COLO829 (cell line): Measurements from ENCODE around the gene WIPF2.

Source experiments
- DNase-seq: peaks from one replicate; pipeline ENCODE4 v3.0.0; 2012; ENCODE audit warnings: low spot score

WIPF2 gene, protein sequence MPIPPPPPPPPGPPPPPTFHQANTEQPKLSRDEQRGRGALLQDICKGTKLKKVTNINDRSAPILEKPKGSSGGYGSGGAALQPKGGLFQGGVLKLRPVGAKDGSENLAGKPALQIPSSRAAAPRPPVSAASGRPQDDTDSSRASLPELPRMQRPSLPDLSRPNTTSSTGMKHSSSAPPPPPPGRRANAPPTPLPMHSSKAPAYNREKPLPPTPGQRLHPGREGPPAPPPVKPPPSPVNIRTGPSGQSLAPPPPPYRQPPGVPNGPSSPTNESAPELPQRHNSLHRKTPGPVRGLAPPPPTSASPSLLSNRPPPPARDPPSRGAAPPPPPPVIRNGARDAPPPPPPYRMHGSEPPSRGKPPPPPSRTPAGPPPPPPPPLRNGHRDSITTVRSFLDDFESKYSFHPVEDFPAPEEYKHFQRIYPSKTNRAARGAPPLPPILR

DNA sequence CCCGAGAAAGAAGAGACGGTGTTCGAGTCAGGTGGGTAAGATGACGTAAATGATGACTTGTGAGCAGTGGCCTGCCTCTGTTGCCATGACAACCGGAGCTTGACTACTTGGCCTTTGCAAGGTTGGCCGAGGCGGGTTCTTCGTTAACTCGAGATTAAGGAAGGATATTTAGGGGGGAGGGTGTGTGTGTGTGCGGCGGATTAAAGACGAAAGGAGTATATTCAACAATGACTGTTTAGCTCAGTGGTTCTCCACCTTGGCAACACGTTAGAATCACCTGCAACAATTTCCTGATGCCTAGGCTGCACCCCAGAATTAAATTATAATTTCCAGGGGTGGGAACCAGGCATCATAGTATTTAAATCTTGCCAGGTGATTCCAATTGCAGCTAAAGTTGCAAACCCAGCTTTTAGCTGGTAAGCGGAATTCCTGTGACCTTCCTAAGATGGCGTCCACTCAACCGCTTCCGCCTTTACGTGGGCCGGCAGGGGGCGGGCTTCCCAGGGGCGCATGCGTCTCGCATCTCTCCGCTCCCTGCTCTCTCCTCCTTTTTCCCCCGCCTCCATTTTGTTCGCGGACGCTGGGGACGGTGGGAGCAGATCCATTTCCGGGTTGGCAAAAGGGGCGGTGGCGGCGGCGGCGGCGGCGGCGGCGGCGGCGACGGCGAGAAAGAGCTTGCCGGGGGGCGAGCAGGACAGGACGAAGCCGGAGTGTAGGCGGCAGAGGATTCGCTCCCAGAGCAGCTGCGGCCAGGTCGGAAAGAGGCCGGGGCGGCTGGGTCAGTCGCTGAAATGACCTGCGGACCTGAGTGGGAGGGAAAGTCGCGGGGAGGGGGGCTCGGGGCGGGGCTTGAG is at the start of gene WIPF2:
Gene WIPF2, plus strand, starts transcription at position 565 of the 854 bp plus-strand sequence. CDS start 37,156 bp downstream, outside the sequence.
- DNase-seq, result peak; percentile 98

DNA sequence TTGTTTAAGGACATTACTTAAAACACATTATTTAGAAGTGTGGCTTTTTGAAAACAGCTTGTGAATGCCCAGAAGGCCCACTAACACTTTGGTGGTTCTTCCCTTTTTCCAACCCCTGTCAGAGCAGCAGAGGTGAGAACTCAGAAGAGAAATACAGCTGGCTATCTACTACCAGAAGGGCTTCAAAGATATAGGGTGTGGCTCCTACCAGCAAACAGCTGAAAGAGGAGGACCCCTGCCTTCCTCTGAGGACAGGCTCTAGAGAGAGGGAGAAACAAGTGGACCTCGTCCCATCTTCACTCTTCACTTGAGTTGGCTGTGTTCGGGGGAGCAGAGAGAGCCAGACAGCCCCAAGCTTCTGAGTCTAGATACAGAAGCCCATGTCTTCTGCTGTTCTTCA is 48.8 kb upstream of the WIPF2 start:
- DNase-seq, result no peak

DNA sequence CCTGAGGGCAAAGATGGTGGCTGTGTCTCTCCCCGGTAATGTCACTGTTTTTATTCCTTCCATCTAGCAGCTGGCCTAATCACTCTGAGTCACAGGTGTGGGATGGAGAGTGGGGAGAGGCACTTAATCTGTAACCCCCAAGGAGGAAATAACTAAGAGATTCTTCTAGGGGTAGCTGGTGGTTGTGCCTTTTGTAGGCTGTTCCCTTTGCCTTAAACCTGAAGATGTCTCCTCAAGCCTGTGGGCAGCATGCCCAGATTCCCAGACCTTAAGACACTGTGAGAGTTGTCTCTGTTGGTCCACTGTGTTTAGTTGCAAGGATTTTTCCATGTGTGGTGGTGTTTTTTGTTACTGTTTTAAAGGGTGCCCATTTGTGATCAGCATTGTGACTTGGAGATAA is 47.4 kb upstream of the WIPF2 start:
- DNase-seq, result no peak

DNA sequence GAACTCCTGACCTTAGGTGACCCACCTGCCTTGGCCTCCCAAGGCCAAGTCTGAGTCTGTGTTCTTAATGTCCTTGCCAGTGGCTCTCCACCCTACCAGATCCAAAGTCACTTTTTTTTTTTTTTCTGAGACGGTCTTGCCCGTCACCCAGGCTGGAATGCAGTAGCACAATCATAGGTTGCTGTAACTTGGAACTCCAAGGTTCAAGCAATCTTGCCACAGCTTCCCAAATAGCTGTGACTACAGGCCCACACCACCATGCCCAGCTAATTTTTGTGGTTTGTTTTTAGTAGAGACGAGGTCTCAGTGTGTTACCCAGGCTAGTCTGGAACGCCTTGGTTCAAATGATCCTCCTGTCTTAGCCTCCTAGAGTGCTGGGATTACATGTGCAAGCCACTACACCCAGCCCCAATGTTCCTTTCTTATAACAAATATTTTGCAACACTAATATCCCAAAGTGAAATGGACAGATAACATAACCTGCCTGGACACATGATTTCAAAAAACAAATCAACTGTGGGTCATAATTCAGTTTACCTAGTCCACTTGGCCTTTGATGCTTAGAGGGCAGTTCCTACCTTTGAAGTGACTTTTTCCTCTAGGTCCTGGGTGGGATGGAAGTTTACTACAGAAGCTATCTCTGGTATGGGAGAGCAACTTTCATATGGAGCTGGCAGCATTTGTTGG is 45.9 kb upstream of the WIPF2 start:
- DNase-seq, result no peak

DNA sequence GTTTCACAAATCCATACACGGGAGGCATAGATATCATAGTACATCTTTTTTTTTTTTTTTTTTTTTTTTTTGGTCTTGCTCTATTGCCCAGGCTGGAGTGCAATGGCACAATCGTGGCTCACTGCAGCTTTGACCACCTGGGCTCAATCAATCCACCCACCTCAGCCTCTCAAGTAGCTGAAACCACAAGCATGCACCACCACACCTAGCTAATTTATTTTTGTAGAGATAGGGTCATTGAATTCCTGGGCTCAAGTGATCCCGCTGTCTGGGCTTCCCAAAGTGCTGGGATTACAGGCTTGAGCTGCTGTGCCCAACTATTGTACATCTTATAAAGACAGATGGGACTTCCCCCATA is 45.3 kb upstream of the WIPF2 start:
- no peak for DNase-seq

DNA sequence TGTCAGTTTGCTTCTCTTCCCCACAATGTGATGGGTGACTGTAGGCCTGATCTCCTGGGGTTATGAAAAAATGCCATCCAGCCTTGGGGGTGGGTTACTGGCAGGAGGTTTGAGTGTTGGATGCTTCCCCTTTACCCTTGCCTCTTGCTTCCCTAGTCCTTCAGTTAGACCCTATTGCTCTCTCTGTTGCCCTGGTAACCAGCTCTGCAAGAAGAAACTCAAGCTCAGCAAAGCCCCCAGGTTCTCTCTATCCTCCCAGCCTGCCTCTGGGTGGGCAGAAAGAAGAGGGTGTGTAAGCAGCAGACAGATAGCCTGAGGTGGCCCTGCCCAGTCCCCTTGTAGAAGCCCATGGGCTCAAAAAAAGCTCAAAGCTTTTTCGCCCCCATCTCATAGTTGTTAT is 44.6 kb upstream of the WIPF2 start:
- DNase-seq, result no peak

DNA sequence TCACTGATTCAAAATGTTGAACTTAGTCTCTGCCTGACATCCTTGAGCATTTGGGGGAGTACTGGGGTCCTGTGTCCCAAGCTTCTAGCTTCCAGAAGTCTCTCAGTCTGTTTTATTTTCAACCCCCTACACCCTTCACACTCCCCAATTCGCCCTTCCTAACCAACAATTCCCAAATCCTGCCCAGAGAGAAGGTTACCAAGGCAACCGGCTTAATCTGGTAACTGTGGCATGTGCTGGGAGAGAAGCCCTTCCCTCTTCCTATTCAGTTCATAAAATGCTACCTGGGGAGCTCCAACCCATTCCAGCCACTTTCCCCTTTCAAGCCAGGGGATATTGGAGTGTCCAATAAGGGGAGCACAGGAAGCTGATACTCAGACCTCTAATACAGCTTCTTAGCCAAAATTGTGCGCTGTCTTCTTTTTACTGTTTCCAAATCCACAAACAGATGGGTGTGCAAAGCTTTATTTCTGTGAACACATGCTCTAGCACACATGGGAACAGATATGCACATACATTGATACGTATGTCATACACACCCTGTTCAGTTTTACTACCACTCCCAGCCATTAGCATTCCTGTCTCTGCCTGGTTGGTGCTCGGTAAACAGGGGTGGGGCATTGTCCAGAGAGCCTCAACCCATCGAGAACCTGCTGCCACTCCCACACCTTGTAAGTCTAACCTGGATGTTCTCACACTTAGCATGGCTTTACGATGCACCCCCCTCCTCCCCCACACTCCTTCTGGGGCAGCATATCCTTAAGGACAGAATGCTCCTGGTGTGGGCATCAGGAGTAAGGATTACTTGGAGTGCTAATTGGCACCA is 43.0 kb upstream of the WIPF2 start:
- DNase-seq, result no peak

DNA sequence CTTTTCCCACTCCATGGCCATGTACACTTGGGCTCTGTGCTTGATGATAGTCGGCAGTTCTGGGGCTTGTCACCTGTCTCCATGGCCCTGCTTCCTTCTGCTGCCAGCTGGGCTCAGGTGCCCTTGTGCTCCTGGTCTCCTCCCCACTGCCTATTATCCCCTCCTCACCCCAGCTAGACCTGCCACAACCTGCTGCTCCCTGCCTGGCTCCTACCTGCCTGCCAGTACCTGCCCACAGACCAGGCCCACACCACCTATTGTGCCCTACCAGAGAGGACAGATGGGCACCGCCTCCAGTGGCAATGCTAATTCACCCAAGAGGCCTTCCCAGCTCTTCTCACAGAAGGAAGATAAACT is 42.4 kb upstream of the WIPF2 start:
- no peak for DNase-seq

DNA sequence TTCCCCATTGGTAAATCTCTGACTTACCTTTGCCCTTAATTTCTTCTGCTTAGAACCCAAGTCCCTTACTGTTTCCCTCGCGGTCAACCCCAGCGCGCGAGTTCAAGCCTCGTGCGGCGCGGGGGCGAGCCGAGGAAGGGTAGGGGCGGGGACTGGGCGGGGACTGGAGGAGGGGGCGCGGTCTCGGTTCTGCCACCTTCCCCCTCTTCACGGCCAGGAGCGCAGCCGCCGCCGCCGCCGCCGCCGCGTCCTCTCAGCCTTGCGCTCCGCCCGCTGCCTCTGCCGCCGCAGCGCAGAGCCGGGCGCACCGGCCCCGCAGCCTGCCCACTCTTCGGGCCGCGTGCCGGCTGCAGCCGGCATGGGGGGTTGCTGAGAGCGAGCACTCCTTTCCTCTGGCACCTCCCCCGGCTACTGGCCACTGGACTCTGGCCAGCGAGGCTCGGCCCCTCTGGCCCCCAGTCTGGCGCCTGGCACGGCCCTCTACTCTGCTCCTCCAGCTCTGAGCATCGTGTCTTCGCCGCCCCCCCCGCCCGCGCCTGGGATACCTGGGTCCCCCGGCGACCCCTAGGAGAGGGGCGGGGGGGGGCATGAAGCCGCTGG is 41.7 kb upstream of the WIPF2 start, which contains the start of gene RAPGEFL1:
Gene RAPGEFL1, plus strand, starts transcription at position 196 of the 600 bp plus-strand sequence. Its CDS starts 392 bp downstream, at position 588.
- peak; percentile 78 for DNase-seq

DNA sequence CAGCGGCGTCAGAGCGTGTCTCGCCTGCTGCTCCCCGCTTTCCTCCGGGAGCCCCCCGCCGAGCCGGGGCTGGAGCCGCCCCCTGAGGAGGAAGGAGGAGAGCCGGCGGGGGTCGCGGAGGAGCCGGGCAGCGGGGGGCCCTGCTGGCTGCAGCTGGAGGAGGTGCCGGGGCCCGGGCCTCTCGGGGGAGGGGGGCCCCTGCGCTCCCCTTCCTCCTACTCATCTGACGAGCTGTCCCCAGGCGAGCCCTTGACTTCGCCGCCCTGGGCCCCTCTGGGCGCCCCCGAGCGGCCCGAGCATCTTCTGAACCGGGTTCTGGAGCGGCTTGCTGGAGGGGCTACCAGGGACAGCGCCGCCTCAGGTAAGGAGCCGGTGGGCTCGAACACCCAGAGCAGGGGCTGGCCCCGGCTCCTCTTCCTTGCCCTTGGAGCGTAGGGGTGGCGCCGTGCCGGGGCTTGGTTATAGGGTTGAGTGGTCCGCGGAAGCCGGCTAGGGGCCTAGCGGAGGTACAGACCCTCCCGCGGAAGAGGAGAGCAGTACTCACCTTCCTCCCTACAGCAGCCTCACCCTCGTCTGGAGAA is 41.0 kb upstream of the WIPF2 start:
- no peak for DNase-seq

DNA sequence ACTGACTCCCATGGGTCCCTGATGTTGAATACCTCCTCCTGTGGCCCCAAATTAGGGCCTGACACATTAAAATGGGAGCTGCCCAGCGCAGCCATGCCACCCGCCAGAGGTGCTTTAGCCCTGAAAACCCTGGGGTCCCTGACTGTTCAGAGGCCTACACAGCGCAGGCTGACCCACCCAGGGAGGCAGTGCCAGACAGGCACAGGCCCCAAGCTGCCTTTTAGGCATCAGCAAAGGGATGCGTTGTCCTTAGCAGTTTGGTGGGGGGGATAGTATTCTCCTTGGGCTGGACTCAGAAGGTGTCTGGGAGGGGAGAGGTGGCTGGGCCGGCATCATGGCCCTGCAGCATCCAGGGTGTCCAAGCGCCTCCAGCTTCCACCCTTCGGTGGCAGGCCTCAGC is 40.4 kb upstream of the WIPF2 start:
- no peak for DNase-seq

DNA sequence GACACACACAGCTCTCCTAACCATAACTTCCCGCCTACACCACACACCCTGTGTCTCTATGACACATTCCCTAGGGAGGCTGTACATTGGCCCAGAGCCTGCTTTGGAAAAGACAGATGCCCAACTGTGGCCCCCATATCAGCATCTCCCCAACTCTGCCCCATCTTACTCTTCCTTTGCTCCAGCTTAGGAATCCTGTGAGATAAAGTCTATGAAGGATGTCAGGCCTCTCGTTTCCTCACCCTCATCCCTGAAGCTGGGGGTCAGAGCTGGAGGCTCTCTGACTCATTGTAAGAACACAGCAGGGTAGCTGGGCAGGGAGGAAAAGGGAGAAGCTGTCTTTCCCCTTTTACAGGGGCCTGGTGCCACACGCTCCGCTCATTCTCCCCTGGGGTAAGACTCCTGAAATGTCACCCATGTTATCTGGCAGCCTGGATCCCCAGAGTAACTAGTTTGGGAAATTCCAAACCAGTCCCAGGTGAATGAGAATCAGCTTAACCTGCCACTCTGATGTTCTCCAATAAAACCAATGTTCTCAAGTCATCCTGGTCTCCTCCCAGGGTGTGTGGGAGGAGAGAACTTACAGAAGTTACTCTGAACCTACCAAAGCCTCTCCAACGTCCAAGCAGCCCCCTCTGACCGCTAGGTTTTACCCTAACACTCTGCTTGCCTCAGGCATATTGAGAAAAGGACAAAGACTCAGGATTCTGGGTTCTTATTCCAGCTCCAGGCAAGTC is 39.0 kb upstream of the WIPF2 start:
- DNase-seq, result no peak

DNA sequence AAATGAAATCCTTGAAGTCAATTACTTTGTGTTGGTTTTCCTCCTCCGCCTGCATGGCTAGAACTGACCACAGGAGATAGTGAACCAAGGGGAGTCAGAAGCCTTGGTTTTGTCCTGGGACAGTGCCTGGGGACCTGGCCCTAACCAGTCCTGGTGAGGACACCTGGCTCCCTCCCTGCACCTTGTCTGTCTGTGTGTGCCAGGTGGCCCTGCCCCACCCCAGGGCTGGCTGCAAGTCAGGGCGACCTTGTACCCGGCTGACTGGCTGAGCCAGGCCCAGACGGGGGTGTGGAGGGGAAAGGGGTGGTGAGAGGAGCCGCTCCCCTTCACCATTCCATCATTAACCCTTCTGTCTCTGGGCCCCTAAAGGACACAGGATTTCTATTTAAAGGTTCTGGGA is 38.4 kb upstream of the WIPF2 start:
- DNase-seq, result no peak

DNA sequence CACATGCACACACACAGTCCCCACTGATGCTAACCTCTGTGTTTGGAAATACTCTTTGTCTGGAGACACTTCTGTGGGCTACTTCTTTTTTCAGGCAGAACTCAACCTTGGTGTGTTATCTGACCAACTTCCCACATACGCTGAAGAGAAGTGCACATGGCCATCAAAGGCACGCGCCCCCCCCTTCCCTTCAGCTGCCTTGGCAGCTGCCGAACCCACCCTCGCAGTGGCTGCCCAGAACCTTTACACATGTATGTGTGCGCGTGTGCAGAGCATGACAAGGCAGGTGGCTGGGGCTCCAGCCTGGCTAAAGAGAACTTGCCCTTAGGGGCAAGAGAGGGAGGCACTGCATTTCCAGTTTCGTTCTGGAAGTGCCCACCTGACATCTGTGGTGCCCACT is 37.9 kb upstream of the WIPF2 start:
- no peak for DNase-seq

DNA sequence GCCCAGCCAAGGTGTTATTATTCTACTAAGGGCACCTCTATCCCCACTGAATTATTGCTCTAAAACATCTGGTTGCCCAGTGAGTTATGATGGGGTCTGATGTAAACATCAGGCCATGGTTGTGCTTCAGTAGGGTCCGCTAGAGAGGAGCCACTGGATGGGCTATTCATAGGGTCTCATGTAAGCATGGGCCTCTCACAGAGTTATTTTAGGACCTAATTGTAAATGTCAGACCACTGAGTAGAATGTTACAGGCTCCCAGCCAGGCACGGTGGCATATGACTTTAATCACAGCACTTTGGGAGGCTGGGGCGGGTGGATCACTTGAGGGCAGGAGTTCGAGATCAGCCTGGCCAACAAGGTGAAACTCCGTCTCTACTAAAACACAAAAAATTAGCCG is 36.5 kb upstream of the WIPF2 start:
- no peak for DNase-seq

DNA sequence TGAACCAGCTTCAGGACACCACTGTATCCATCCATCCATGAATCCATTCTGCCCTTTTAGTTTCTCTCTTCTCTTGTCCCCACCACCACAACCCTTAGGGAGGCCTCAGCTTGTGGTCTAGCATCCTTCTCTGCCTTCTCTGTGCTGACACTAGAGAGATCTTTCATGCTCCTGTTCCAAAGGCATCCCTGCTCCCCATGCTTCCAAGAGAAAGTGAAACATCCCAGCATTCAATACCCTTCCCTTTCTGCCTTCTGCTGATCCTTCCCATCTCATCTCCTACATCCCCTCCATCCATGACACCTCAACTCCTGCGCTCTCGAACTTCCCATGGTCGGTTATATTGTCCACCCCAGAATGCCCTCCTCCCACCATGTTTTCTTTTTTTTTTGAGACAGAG is 31.9 kb upstream of the WIPF2 start:
- DNase-seq, result no peak

DNA sequence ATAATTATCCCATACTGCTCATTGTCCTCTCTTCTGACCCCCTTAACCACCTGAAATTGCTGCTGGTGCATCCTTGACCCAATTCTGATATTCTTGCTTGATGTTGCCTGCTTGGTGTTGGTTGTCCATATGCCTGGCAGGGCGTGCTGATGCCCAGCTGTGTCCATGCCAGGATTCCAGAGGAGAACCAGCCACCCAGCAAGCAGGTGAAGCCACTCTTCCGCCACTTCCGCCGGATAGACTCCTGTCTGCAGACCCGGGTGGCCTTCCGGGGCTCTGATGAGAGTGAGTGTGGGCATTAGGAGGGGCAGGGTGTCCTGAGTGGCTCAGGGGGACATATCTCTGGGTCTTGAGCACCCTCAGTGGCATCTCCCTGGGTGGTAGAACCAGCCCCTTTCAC is 30.4 kb upstream of the WIPF2 start:
- DNase-seq, result no peak

DNA sequence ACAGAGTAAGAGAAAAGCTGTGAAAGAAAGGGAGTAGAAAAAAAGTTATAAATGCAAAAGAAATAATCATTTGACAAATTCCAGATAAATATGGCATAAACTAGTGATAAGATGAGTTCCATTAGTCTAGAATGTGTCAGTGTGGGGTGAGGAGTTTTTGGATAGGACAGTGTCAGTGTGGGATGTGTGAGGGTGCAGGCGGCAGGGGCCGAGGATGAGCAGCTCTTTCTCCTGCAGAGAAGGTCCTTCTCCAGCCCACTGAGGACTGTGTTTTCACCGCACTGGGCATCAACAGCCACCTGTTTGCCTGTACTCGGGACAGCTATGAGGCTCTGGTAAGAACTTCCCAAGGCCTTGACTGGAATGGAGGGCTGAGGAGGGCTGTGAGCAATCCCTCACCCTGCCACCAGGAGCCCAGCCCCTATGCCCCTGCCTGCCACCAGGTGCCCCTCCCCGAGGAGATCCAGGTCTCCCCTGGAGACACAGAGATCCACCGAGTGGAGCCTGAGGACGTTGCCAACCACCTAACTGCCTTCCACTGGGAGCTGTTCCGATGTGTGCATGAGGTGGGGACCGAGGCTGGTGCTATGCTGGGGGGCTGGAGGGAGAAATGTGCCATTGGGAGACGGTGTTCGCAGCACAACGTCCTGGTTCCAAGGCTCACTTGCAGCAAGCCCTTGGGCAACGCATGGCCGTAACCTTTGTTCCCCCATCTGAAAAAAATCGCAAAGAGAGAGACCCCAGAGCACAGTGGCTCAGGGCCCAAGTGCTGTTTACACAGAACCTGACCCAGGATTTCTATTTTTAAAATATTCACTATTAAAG is 28.7 kb upstream of the WIPF2 start:
- DNase-seq, result no peak
